HG03575 (cell line): ENCODE data around the gene SPTBN5.

Experiments
- ATAC-seq: cut with Tn5 transposase; IDR thresholded peaks from one replicate; pipeline ENCODE4 v1.9.1; 2021; ENCODE audit not compliant: unreplicated experiment, insufficient number of reproducible peaks, low FRiP score; ENCODE audit errors: extremely low read depth

The SPTBN5 gene

DNA sequence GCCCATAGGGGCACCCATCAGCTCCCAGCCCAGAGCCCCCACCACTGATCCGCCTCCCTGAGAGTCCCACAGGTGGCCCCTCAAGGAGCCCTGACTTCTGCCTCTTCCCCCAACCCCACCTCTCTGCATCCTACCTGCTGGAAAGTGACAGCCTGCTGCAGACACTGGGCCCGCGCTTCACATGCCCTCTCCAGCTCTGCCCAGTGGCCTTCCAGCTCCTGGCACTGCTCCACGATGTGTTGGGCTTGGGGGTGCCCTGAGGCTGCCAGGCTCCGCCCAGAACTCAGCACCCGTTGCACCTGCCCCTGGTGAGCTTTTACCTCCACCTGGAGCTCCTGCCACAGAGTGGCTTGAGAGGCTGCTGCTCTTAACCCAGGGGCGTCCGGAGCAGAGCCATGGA is 20.1 kb downstream of the SPTBN5 start:
- ATAC-seq = no peak

DNA sequence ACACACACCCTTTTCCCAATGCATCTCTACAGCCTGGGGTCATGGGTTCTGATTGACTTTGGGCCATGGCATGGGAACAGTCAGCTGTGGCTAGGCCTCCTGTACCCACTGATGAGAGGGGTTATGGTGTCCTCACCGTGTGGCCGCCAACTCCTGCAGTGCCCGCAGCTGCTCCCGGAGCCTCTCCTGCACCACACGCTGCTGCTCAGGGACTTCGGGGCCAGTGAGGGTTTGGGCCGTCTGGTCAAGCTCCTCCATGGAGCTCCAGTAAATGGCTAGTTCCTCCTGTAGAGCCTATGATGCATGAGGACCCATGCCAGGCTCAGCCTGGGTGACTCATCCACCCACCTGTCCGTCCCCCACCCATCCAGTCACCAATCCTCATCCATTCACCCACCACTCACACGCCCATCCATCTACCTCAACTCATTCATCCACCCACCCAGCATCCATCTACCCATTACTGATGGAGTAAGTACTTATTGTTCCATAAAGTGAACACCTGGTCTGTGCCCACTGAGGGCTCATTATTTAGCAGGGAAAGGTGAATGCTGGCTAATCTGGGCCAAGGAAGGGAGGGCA is 21.6 kb downstream of the SPTBN5 start:
- no peak for ATAC-seq

DNA sequence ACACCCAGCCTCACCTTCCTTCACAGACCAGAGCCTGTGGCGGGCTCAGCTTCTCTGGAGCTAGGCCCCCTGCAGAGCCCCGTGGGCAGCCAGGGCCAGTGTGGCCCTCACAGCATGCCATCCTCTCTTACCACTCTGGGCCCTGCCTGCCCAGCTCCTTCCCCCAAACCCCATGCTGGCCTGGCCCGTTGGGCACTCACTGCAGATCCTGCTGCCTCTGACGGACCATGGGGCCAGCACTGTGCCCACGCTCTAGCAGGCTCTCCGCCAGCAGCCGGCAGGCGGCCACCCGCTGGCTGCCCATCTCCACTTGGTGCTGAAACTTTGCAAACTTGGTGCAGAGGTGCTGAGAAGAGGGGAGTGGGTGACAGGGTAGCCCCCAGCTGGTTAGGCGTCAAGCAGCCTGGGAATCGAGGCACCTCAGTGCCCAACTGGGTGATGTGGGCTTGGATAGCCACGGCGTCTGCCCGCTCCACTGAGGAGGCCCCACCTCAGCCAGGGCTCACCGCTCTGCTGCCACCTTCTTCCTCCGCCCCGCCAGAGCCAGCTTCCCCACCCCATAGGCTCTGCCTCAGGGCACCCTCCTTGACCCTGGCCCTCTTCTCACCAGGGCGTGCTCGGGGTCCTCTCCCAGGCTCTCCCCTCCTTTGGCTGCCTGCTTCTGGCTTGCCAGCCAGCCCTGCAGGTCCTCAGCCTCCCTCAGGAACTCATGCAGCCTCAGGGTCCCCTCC is 22.5 kb downstream of the SPTBN5 start:
- ATAC-seq = no peak

DNA sequence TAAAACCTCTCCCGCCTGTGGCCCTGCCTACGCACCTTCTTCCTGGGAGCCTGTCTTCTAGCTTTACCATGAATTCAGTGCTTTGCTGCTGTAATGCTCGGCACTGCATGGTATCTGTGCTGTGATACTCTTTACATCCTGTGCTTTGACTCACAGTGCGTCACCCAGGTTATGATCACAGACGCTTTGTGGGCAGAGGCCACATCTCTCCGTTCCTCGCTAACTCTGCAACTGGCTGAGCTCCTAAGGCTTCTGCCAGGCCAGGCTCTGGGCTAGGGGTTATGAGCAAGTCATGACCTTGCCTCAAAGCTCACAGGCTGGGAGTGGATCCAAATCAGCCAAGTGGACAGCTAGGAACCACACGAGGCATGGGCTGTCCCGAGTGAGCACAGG is 23.2 kb downstream of the SPTBN5 start:
- ATAC-seq = no peak

DNA sequence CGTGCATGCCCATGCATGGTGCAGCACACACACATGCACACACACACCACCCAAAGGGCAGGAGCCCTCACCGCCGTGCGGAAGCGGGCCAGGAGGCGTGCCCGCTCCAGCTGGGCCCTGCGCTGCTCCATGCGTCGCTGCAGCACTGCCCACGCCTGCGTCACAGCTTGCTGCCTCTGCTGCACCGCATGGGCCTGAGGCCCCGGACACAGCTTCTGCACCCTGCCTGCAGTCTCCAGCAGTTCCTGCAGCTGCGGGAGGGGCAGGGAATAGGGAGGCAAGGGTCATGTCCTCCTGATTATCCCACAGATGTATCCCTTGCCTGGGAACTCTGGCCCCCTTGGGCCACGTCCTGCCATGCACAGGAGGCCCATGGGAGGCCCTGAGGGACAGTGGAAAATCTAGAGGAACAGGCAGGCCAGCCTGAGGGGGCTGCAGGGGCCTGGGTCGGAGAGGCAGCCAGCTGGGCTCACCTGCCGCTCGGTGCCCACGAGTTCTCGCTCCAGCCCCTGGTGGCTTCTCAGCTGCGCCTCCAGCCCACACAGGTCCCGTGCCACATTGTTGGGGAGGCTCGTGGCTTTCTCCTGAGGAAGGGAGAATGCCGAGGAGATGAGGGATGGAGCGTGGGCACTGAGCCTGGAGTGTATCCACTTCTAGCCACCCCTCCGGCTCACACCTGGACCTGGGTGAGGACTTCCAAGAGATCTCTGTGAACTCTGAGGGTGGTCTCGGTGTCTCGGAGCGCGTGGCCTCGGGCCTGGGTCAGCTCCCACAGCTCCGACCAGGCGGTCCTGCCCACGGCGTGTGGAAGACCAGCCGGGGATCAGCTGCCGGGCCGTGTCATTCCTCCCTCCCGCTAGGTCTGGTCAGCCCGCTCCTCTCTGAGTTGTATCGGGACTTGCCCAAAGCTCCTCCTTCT is 23.8 kb downstream of the SPTBN5 start:
- ATAC-seq = no peak

DNA sequence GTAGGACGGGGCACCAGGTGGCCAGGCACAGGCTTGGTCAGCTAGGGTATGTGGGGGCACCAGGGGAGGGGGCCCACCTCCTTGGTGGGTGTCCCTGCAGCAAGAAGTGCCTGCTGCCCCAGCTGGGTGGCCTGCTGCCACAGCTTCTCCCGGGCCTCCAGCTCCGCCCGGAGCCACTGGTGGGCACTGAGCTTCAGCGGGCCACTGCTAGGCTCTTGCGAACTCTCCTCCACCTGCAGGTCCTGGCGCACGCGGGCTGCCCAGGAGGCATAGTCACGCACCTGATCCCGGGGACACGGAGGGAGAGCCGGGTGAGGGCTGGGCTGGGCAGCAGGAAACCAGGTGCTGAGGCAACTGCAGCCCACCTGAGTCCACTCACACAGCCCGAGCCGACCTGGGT is 25.5 kb downstream of the SPTBN5 start:
- no peak for ATAC-seq

DNA sequence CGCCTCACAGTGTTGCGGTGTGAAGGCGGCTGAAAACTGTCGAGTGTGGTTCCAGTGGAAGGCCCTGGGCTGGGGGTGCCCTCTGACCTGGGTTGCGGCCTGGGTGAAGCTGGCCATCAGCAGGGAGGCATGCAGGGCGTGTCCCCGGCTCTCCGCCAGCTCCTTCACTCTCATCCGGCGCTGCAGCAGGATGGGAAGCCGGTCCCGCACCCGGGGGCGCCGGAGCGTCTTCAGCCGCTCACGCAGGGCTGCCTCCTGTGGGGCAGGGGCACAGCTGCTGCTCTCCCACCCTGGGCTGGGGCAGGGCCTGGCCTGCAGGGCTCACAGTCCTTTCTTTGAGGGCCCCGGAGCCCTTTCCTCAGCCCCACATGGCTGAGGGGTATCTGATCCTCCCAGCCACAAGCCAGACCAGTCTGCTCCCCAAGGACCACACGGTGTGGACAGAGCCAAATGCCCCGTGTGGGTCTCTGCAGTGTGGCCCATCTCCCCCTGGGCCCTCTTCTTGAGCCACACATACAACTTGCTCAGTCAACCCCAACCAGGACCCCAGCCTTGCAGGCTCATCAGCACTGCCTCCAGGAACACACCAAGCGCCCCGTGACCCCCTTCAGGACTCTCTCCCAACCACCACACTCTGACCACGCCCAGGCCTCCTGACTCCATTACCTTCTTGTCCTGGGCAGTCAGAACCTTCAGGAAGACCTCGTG is 26.8 kb downstream of the SPTBN5 start:
- ATAC-seq = no peak

DNA sequence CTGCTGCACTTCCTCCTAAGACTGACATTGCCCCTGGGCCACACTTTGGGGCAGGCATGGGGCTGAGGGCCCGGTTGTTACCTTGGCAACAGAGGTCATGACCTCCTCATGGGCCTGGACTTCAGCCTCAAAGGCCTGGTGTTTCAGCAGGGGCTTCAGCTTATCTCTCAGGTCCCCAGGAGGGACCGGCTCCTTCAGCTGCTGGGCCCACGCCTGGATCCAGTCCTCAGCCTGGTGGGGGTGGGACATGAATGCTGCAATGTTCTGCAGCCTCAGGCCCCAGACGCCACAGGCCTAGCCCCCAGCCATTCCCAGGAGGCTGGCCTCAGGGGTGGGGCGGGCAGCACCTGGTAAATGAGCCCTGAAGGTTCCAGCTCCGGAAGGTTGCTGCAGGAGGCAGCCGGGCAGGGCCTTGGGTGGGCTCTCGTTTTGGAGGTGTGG is 27.6 kb downstream of the SPTBN5 start:
- no peak for ATAC-seq

DNA sequence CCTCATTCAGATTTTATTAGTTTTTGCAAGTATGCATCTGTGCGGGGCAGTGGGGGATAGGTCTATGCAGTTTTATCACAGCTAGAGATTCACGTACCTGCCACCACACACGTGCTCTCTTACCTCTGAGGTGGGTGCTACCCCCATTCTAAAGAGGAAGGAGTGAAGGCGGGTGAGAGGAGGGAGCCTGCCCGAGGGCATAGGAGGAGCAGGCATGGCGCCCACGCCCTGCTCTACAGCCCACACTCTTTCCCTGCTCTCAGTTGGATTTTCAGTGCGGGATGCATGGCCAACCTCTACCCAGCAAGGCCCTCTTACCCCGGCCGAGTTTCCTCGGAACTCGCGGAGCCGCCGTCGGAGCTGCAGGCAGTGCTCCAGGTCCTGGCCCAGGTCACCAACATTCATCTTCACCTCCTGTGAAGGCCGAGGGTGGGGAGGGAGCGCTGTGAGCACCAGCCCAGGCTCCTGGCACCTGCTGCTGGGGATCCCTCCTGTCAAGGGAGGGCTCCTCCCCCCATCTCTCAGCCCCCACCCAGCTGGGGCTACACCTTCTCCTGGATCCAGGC is 28.3 kb downstream of the SPTBN5 start:
- no peak for ATAC-seq

DNA sequence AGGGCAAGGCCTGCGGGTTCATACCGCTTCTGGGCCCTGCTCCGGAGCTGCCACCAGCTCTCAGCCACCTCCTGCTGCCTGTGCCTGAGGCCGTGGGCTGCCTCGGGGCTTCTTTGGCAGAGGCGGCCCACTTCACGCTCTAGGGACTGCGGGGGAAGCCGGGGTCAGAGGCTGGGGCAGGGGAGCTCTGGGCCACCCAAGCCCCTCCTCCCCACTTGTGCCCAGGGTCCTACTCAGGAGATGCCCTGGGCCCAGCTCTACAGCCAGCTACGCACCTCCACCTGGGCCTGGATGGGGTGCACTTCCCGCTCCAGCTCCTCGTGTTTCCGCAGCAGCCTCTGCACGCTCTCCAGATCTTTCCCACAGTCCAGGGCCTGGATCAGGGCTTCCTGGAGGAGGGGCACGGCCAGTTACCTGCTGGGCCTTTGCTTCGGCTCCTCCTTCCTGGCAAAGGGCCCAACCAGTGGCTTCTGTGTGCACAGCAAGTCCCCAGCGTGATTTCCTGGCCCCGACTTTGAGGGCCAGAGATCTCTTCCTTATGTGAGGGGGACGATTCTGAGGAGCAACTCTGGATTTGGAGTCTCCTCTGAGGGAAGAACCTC is 31.2 kb downstream of the SPTBN5 start:
- no peak for ATAC-seq

DNA sequence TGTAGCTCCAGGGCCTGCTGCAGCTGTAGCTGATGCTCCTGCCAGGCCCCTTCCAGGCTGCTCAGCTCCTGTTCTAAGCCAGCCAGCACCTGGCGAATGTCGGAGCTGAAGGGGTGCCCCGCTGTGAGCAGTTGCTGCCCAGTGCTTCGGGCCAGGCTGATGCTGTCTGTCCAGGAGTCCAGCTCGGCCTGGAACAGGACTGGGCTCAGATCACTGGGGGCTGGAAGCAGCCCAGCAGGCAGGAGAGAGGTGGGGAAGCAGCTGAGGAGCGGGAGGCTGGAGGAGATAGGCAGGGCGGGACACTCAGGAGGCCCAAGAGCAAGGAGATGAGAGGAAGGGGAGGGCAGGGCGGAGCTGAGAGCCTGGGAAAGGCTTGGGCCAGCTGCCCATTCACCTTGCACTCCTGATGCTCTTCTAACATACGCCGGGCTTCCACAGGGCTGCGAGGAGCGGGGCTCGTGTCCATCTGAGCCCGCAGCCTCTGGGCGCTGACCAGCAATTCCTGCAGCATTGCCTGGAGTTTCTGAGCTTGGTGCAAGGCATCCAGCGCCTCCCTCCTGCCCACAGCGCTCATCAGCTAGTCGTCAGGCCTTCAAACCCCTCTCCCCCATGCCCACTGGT is 32.0 kb downstream of the SPTBN5 start:
- no peak for ATAC-seq

DNA sequence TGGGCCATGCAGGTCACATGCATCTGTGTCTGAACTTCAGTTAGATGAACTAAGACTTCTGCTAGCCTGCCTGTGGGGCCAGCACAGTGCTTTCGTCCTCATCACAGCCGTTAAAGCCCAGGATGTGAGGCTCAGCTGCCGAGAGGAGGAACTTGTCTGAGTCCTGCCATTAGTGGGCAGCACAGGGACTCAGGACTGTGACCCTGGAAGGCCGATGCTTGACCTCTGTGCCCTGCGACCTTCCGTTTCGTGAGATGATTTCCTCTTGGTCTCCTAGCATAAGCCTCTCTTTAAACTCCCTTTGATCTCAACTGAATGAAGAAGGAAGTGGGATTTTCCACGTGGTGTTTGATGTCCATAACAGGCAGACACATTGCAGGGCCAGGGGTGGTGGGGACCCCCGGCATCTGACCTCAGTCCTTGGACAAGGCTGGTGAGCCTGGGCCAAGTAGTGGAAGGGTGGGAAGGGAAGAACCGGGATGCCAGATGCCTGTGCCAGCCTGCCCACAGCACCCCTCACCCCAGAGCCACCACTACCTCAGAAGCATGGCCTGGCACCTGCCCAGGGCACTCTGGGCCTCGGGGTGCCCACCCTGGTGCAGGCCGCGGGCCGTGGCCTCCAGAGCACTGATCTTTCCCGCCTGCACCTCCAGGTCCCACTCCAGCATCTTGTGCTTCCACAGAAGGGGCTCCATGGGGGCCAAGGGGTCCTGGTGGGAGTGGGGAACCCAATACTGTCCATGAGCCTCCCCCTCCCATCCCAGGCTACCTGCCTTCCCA is 33.6 kb downstream of the SPTBN5 start:
- ATAC-seq = no peak

DNA sequence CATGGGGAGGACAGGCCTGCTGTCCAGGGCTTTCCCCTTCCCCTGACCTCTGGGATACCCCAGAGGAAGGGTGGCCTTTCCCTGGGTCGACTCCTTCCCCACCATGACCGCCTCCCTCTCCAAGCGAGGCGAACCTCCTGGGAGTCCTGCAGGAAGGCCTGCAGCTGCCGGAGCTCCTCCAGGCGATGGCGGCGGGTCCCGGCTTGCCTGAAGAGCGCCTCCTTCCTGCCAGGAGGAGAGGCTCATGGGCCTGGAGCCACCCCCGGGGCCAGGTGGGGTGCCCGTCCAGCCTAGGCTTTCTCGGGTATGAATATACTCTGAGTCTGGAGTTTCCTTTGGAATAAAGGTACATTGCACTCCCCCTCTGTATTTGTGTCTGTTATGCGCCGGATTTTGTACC is 35.1 kb downstream of the SPTBN5 start:
- ATAC-seq = no peak

DNA sequence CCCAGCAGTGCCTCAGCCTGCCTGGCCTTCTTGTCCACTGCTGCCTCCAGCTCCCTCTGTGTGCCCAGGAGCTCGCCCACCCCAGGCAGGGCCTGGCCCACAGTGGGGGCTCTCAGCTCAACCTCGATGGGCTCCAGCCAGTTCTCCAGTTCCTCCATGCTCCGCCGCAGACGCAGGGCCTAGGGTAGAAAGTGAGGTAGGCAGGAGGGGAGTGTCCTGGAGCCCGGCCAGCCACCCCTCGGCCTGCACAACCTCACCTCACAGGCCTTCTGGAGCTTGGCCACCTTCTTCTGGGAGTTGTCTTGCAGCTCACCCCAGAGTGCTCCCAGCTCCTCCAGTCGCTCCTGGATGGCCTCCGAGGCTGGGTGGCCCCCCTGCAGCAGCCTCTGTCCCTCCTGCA is 36.5 kb downstream of the SPTBN5 start:
- ATAC-seq = no peak

DNA sequence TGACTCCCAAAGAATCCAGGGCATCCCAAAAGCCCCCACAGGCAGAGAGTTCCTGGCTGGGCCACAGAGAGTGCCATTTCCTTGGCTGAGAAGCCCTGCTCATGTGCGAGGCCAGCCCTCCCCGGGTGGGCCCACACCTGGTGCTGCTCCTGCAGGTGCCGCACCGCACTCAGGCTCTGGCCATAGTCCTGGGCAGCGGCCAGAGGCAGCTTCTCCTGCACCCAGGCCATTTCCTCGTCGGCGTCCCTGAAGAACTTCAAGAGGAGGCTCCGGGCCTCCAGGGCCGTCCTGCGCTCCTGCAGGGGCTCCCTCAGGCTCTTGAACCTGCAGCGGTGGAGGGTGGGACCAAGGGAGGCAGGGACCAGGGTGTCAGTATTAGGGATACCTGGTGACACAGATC is 37.1 kb downstream of the SPTBN5 start:
- ATAC-seq = no peak

DNA sequence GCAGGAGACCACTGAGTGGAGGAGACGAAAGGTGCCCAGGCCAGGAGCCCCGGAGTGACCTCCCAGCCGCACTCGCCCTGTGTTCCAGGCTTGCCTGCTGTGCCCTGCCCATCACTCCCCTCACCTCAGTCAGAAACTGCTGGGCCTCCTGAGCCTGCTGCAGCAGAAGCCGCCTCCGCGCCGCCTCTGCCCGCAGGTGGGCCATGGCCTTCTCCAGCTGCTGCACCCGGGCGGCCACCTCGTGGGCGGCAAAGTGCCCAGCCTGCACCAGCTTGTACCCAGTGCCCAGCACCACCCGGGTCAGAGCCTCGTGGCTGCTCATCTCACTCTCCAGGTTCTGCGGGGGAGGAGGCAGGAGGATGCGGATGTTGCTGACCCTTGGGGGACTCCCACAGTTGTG is 37.6 kb downstream of the SPTBN5 start:
- no peak for ATAC-seq

DNA sequence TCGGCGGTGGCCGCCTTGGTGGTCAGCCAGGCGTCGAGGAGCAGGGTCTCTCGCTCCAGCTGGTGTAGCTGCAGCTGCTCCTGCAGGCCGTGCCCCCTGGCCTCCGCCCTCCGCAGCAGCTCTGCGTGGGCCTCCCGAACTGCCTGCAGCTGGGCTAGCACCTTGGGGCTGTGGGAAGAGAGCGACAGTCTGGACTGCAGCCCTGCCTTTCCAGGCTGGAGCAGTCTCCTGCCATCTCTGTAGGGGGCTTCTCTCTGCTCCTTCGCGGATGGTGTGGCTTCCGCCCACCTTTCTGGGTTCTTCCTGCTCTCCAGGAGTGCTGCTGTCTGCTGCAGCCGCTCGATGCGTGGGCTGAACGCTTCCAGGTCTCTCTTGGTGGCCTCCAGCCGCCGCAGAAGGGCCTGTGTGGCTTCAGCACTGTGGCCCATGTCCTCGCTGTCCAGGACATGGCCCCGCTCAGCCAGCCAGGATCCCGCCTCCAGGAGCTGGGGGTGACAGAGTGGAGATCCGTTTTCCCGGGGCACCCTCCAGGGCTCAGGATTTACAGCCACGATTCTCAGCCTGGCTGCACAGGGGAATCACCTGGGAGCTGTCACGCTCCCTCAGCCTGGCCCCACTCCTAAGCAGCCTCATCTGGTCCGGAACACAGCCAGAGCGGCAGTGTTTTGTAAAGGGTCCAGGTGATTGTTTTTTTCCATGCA is 38.4 kb downstream of the SPTBN5 start:
- no peak for ATAC-seq
